ENCODE results near the gene POU2AF1. TPM values are rescaled to one million over a fixed set of nuclear protein-coding genes. Genes with fewer than 3 reads are reported as not detected.

POU2AF1 gene
- total RNA-seq, 4 donors from 2014 or later, result 0.17 TPM; not detected in 2

DNA sequence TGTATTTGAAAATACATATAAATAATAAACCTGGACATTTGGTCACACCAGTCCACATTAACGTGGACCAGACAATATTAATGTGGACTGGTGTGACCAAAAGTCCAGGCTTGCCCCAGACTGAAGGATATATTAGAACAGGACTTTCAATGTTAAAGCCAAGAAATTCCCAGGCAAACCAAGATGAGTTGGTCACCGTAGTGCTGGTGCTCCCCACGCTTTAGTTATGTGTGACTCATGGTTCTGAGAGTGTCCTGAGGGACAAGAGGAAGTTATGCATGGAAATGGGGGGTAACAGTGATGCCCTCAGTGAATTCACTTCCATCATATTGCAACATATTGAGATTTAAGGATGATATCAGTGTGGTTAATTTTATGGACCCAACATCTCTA, 31.4 kb downstream of the POU2AF1 start:
- H3K36me3 ChIP-seq, result no peaks in the 10 kb centered on the region
- peak overlapping the region in 1 of 4 donors; percentile 55 for H3K27ac ChIP-seq (replicated peaks in 1 of 4)
- no peak overlapping the region for H3K4me3 ChIP-seq
- H3K9me3 ChIP-seq, result no peaks in the 10 kb centered on the region
- TF ChIP-seq POLR2AphosphoS5 (IDR thresholded peaks at IDR 0.05), result no peak
- TF ChIP-seq, protein P1, sequence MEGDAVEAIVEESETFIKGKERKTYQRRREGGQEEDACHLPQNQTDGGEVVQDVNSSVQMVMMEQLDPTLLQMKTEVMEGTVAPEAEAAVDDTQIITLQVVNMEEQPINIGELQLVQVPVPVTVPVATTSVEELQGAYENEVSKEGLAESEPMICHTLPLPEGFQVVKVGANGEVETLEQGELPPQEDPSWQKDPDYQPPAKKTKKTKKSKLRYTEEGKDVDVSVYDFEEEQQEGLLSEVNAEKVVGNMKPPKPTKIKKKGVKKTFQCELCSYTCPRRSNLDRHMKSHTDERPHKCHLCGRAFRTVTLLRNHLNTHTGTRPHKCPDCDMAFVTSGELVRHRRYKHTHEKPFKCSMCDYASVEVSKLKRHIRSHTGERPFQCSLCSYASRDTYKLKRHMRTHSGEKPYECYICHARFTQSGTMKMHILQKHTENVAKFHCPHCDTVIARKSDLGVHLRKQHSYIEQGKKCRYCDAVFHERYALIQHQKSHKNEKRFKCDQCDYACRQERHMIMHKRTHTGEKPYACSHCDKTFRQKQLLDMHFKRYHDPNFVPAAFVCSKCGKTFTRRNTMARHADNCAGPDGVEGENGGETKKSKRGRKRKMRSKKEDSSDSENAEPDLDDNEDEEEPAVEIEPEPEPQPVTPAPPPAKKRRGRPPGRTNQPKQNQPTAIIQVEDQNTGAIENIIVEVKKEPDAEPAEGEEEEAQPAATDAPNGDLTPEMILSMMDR (IDR thresholded peaks at IDR 0.05), result no peak
- no peak for TF ChIP-seq EP300 (IDR thresholded peaks at IDR 0.05)
- no peak for TF ChIP-seq POLR2A (IDR thresholded peaks at IDR 0.05; ENCODE audit: low read depth)
- H3K4me1 ChIP-seq, result peaks cover 0 to 7% (median 3%) of the 10 kb centered on the region in 4 donors
- intact Hi-C loops (cut with DNase I), result no loop called here
- H3K27me3 ChIP-seq, result no peaks in the 10 kb centered on the region
- peak; percentile 47 for DNase-seq (ENCODE audit: extremely low spot score)
- WGBS, result 69% methylated on average over 3 of the region's 3 CpGs

DNA sequence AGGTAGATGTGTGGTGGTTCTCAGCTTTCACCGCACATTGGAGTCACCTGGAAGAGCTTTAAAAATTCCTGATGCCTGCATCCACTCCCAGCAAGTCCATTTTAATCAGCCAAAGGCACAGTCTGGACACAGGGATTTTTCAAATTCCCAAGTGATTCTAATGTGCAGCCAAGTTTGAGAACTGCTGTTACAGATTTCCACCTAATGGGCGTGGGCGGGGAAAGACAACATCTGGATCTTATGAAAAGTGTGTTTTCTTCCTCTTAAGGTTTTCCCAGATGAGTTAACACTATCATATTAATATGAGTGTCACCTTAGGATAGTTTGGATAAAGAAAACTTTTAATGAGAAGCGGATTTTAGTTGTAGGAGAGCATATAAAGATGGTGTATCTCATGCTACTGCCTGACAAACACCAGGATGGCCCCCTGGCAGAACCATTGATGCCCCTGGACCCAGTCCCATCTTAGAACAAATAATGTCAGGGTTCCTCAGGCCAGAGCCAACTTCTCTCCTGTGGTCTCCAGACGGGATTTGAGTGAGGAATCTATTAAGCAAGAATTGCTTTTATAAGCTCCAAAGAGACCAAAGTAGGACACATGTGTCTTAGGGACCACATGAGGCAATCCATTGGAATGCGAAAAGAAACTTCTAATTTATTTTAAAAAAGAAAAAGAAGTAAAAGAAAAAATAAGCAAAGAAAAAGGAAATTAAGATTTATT, 31.9 kb downstream of the POU2AF1 start:
- Histone ChIP-seq H3K36me3 (no peaks in the 10 kb centered on the region), H3K27me3 (no peaks in the 10 kb centered on the region), H3K9me3 (no peaks in the 10 kb centered on the region), H3K4me3 (no peak overlapping the region), H3K4me1 (peaks cover 0 to 7% (median 3%) of the 10 kb centered on the region in 4 donors), H3K27ac (replicated peaks in 1 of 4) (peak overlapping the region in 2 of 4 donors; percentile 12 to 55)
- TF ChIP-seq POLR2AphosphoS5 (IDR thresholded peaks at IDR 0.05), result peak in 1 of 2 donors; percentile 11
- TF ChIP-seq, protein P1 (IDR thresholded peaks at IDR 0.05), result no peak
- intact Hi-C loops (cut with DNase I), result no loop called here
- 68% methylated on average over 6 of the region's 6 CpGs for WGBS
- peak; percentile 83 for DNase-seq (ENCODE audit: extremely low spot score)

DNA sequence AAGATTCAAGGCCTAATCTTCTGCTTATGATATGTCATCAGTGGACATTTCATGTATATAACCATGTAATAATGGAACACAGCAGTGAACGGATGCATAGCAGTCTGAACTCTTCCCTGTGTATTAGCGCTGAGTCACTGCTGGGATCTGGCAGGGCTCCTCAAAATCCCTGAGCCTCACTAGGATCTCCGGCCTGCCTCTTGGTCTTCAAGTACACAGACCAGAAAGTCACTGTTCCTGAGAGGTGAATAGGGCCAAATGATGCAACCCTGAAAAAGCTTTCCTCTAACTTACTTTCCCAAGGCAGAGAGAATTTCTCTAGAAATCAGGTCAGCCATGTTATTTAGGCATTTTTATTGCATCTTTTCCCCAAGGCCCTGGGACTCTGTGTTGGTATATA, 35.0 kb downstream of the POU2AF1 start:
- intact Hi-C loops (cut with DNase I), result no loop called here
- 29% methylated on average over 3 of the region's 3 CpGs for WGBS
- Histone ChIP-seq H3K27me3 (no peaks in the 10 kb centered on the region), H3K4me1 (peaks cover 0 to 7% (median 3%) of the 10 kb centered on the region in 4 donors), H3K4me3 (no peak overlapping the region), H3K9me3 (peaks cover 0 to 8% (median 0%) of the 10 kb centered on the region in 4 donors), H3K27ac (replicated peaks in 1 of 4) (peak overlapping the region in 1 of 4 donors; percentile 59), H3K36me3 (no peaks in the 10 kb centered on the region)
- TF ChIP-seq EP300 (IDR thresholded peaks at IDR 0.05) (no peak), POLR2AphosphoS5 (IDR thresholded peaks at IDR 0.05) (peak; percentile 30 to 37)
- TF ChIP-seq, protein P1 (IDR thresholded peaks at IDR 0.05), result no peak
- peak; percentile 91 for DNase-seq (ENCODE audit: extremely low spot score)

DNA sequence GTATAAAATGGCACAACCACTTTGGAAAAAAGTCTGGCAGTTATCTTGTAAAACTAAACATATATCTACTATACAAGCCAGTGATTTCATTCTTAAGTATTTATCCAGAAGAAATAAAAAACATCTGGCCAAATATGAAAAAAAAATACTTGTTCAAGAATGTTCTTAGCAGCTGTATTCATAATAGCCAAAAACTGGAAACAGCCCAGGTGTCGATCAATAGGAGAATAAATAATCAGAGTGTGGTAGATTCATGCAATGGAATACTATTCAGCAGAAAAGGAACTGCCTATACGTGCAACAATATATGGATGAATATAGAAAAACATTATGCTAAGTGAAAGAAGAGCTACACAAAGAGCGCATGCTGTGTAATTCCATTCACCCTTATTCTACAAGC, 36.7 kb downstream of the POU2AF1 start:
- H3K9me3 ChIP-seq, result peaks cover 0 to 8% (median 0%) of the 10 kb centered on the region in 4 donors
- no peak overlapping the region for H3K27ac ChIP-seq (replicated peaks in 1 of 4)
- no peaks in the 10 kb centered on the region for H3K27me3 ChIP-seq
- H3K4me1 ChIP-seq, result peaks cover 0 to 7% (median 3%) of the 10 kb centered on the region in 4 donors
- TF ChIP-seq, protein P1 (IDR thresholded peaks at IDR 0.05), result no peak
- TF ChIP-seq POLR2AphosphoS5 (IDR thresholded peaks at IDR 0.05), result no peak
- TF ChIP-seq POLR2A (IDR thresholded peaks at IDR 0.05; ENCODE audit: low read depth), result no peak
- no peak for TF ChIP-seq EP300 (IDR thresholded peaks at IDR 0.05)
- no peak overlapping the region for H3K4me3 ChIP-seq
- WGBS, result 88% methylated on average over 3 of the region's 3 CpGs
- intact Hi-C loops (cut with DNase I), result no loop called here
- no peaks in the 10 kb centered on the region for H3K36me3 ChIP-seq
- DNase-seq (ENCODE audit: extremely low spot score), result no peak
